Upper lobe of left lung (tissue), 4 donors: ENCODE data around the gene XIST.
"Not testable (repeated sequence)": the region's sequence is repeated elsewhere in the genome, so short reads cannot be mapped to it uniquely, and the experiment has no call there.

Experiments used
- CTCF ChIP-seq, 6 experiments: fragments of 450-650 bp in 4 of 6; fragments of 200-600 bp in 2 of 6; sonication (generic) in 2 of 6; IDR thresholded peaks; one replicate each; pipeline ENCODE4 v1.5.1; 2016 to 2019; ENCODE audit warnings: antibody characterized with exemption in 6 of 6
- EP300 ChIP-seq, 4 donors: sonication (generic); formaldehyde crosslinking; IDR thresholded peaks; one replicate each; pipeline ENCODE4 v1.5.1; 2017; ENCODE audit warnings: antibody characterized with exemption in 4 of 4, control low read depth in 2 of 4
- POLR2A ChIP-seq, 4 donors: fragments of 450-650 bp; IDR thresholded peaks; one replicate each; pipeline ENCODE4 v1.5.1; 2016 to 2017; ENCODE audit warnings: antibody characterized with exemption in 4 of 4, mild to moderate bottlenecking in 2 of 4
- POLR2AphosphoS5 ChIP-seq, 2 donors: sonication (generic); formaldehyde crosslinking; IDR thresholded peaks; one replicate each; pipeline ENCODE4 v1.5.1; 2017; ENCODE audit warnings: antibody characterized with exemption in 2 of 2

DNA sequence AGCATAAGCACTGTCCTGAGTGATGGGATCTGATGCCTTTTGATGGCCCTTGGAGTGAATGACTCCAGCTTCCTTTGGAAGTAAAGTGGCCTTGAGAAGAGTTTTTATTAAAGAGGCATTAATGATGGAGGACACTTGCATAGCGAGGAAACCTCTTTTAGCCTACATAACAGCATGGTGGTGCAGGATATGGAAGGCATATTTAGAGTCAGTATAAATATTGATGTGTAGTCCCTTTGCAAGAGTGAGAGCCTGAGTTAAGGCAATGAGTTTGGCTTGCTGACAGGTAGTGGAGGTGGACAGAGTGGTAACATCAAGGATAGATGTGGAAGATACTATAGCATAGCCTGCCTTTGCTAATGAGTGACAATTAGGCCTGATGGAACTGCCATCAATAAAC lies 48.4 kb downstream of the XIST start:
- not testable (repeated sequence) for TF ChIP-seq CTCF, POLR2AphosphoS5, POLR2A, EP300 (IDR thresholded peaks at IDR 0.05)
